Measurements from ENCODE around the gene RXRA. TPM values are rescaled to one million over a fixed set of nuclear protein-coding genes. Genes with fewer than 3 reads are reported as not detected.

The RXRA gene
- polyA plus RNA-seq, 1 experiment: 5.3 TPM

GRCh38 chr9:134344800-134345310 lies 18.6 kb downstream of the RXRA start:
- no peak overlapping the region for H3K4me3 ChIP-seq (ENCODE audit: low read depth, low read length)
- ChIA-PET POLR2A (interaction anchor here (0.9 to 1.5 kb wide), 2 partner anchors 17 to 63 kb away, joined by 3 to 4 read pairs; no protein-coding TSS in a partner anchor), CTCF (interaction anchor here (0.6 to 1.2 kb wide), 2 partner anchors 98 to 174 kb away, joined by 3 read pairs; no protein-coding TSS in a partner anchor)
- TF ChIP-seq CTCF (IDR thresholded peaks at IDR 0.05; ENCODE audit: low read depth, low read length): no peak
- DNase-seq (ENCODE audit: low read depth, low spot score): no peak
- no peaks in the 10 kb centered on the region; the same call in 1 of the 2 replicates for H3K9me3 ChIP-seq (ENCODE audit: control insufficient read depth, insufficient read depth, low read length)
- peak overlapping the region; percentile 31 for H3K27ac ChIP-seq (ENCODE audit: low read depth, low read length)
- no peaks in the 10 kb centered on the region for H3K27me3 ChIP-seq (ENCODE audit: control insufficient read depth, insufficient read depth, low read length)

- Histone ChIP-seq H3K27ac (ENCODE audit: low read depth, low read length) (no peak overlapping the region), H3K9me3 (ENCODE audit: control insufficient read depth, insufficient read depth, low read length) (no peaks in the 10 kb centered on the region; the same call in 1 of the 2 replicates), H3K4me3 (ENCODE audit: low read depth, low read length) (no peak overlapping the region), H3K27me3 (ENCODE audit: control insufficient read depth, insufficient read depth, low read length) (no peaks in the 10 kb centered on the region)
- POLR2A ChIA-PET: interaction anchor here (1.5 kb wide), 1 partner anchor 18 kb away, joined by 4 read pairs; no protein-coding TSS in a partner anchor
- TF ChIP-seq CTCF (IDR thresholded peaks at IDR 0.05; ENCODE audit: low read depth, low read length): no peak
- CTCF ChIA-PET: no interaction called here
- DNase-seq (ENCODE audit: low read depth, low spot score): no peak
Observed at GRCh38 chr9:134345737-134346136, 19.5 kb downstream of the RXRA start.

- Histone ChIP-seq H3K9me3 (ENCODE audit: control insufficient read depth, insufficient read depth, low read length) (no peaks in the 10 kb centered on the region; the same call in 1 of the 2 replicates), H3K27me3 (ENCODE audit: control insufficient read depth, insufficient read depth, low read length) (no peaks in the 10 kb centered on the region), H3K4me3 (ENCODE audit: low read depth, low read length) (no peak overlapping the region), H3K27ac (ENCODE audit: low read depth, low read length) (no peak overlapping the region)
- DNase-seq (ENCODE audit: low read depth, low spot score): no peak
- TF ChIP-seq CTCF (IDR thresholded peaks at IDR 0.05; ENCODE audit: low read depth, low read length): no peak
- ChIA-PET CTCF (no interaction called here), POLR2A (no interaction called here)
Observed at GRCh38 chr9:134346151-134346550, 19.9 kb downstream of the RXRA start.

- POLR2A ChIA-PET: no interaction called here
- Histone ChIP-seq H3K9me3 (ENCODE audit: control insufficient read depth, insufficient read depth, low read length) (no peaks in the 10 kb centered on the region; the same call in 1 of the 2 replicates), H3K27ac (ENCODE audit: low read depth, low read length) (no peak overlapping the region), H3K4me3 (ENCODE audit: low read depth, low read length) (no peak overlapping the region), H3K27me3 (ENCODE audit: control insufficient read depth, insufficient read depth, low read length) (no peaks in the 10 kb centered on the region)
- no peak for DNase-seq (ENCODE audit: low read depth, low spot score)
- no peak for TF ChIP-seq CTCF (IDR thresholded peaks at IDR 0.05; ENCODE audit: low read depth, low read length)
- CTCF ChIA-PET: no interaction called here
Observed at GRCh38 chr9:134346840-134347583, 20.8 kb downstream of the RXRA start.

GRCh38 chr9:134347996-134348395 lies 21.7 kb downstream of the RXRA start:
- POLR2A ChIA-PET: no interaction called here
- H3K27me3 ChIP-seq (ENCODE audit: control insufficient read depth, insufficient read depth, low read length): no peaks in the 10 kb centered on the region
- CTCF ChIA-PET: no interaction called here
- TF ChIP-seq CTCF (IDR thresholded peaks at IDR 0.05; ENCODE audit: low read depth, low read length): no peak
- H3K27ac ChIP-seq (ENCODE audit: low read depth, low read length): no peak overlapping the region
- DNase-seq (ENCODE audit: low read depth, low spot score): no peak
- H3K9me3 ChIP-seq (ENCODE audit: control insufficient read depth, insufficient read depth, low read length): no peaks in the 10 kb centered on the region; the same call in 1 of the 2 replicates
- no peak overlapping the region for H3K4me3 ChIP-seq (ENCODE audit: low read depth, low read length)
